Middle frontal gyrus (tissue), 1 donor: ENCODE measurements around the gene CCDC102A.

Source experiments
- DNase-seq: peaks from one replicate; pipeline ENCODE4 v3.0.0-alpha.2; 2015; ENCODE audit warnings: low spot score; ENCODE audit errors: extremely low spot score

The CCDC102A gene

GRCh38 chr16:57479205-57479975 is 57.0 kb downstream of the CCDC102A start:
- no peak for DNase-seq

- DNase-seq, result no peak
Observed at GRCh38 chr16:57478396-57479204, 57.8 kb downstream of the CCDC102A start.

GRCh38 chr16:57477531-57478202 is 58.7 kb downstream of the CCDC102A start:
- no peak for DNase-seq

- DNase-seq, result no peak
Observed at GRCh38 chr16:57476546-57477410, 59.6 kb downstream of the CCDC102A start.

- no peak for DNase-seq
Observed at GRCh38 chr16:57475711-57476339, 60.5 kb downstream of the CCDC102A start.

- no peak for DNase-seq
Observed at GRCh38 chr16:57474671-57475661, 61.4 kb downstream of the CCDC102A start.

GRCh38 chr16:57473906-57474305 is 62.5 kb downstream of the CCDC102A start:
- DNase-seq, result no peak

GRCh38 chr16:57473176-57473840 is 63.1 kb downstream of the CCDC102A start:
- no peak for DNase-seq

GRCh38 chr16:57472665-57473060 is 63.7 kb downstream of the CCDC102A start:
- no peak for DNase-seq

- DNase-seq, result no peak
Observed at GRCh38 chr16:57471852-57472664, 64.3 kb downstream of the CCDC102A start.

- no peak for DNase-seq
Observed at GRCh38 chr16:57471209-57471608, 65.2 kb downstream of the CCDC102A start.

- no peak for DNase-seq
Observed at GRCh38 chr16:57470711-57471110, 65.7 kb downstream of the CCDC102A start.

GRCh38 chr16:57469917-57470470 is 66.4 kb downstream of the CCDC102A start:
- DNase-seq, result no peak

- no peak for DNase-seq
Observed at GRCh38 chr16:57469046-57469445, 67.3 kb downstream of the CCDC102A start.

GRCh38 chr16:57468346-57468745 is 68.0 kb downstream of the CCDC102A start:
- no peak for DNase-seq

GRCh38 chr16:57464523-57464922 is 71.8 kb downstream of the CCDC102A start:
- no peak for DNase-seq

GRCh38 chr16:57462978-57463362 is 73.4 kb downstream of the CCDC102A start:
- no peak for DNase-seq
